WERI-Rb-1 (cell line): ENCODE measurements around the gene LPP.

Source experiments
- DNase-seq: peaks from one replicate; pipeline ENCODE4 v3.0.0-alpha.2; 2020
- H3K27ac ChIP-seq: fragments of 250-450 bp; sonication (Bioruptor Pico); 2 replicates; pipeline ENCODE4 v1.5.1; 2020; ENCODE audit warnings: mild to moderate bottlenecking, moderate library complexity
- H3K27me3 ChIP-seq: fragments of 250-450 bp; sonication (Bioruptor Pico); 2 replicates; pipeline ENCODE4 v1.5.1; 2021; ENCODE audit warnings: mild to moderate bottlenecking, low read depth, moderate library complexity; ENCODE audit not compliant: insufficient read depth, severe bottlenecking
- H3K36me3 ChIP-seq: fragments of 250-450 bp; sonication (Bioruptor Pico); 2 replicates; pipeline ENCODE4 v1.5.1; 2020; ENCODE audit warnings: mild to moderate bottlenecking, moderate library complexity
- H3K4me3 ChIP-seq: 2 replicates; pipeline ENCODE4 v1.5.1; 2011; ENCODE audit warnings: low read depth, mild to moderate bottlenecking, control low read depth, low read length
- H3K9me3 ChIP-seq: fragments of 250-450 bp; sonication (Bioruptor Pico); 2 replicates; pipeline ENCODE4 v1.5.1; 2021; ENCODE audit warnings: mild to moderate bottlenecking, moderate library complexity; ENCODE audit not compliant: severe bottlenecking
- CTCF ChIP-seq: IDR thresholded peaks from 2 replicates; pipeline ENCODE4 v1.5.1; 2011; ENCODE audit warnings: low read depth, mild to moderate bottlenecking, control low read depth, inconsistent platforms, low read length

The LPP gene

GRCh38 chr3:188779281-188779980 is 625.5 kb downstream of the LPP start:
- Histone ChIP-seq H3K4me3 (no peak overlapping the region), H3K9me3 (no peaks in the 10 kb centered on the region), H3K27ac (no peak overlapping the region), H3K36me3 (no peaks in the 10 kb centered on the region), H3K27me3 (no peaks in the 10 kb centered on the region)
- no peak for TF ChIP-seq CTCF
- DNase-seq: no peak

GRCh38 chr3:188780193-188781147 is 626.5 kb downstream of the LPP start:
- Histone ChIP-seq H3K27ac (no peak overlapping the region), H3K9me3 (no peaks in the 10 kb centered on the region), H3K27me3 (no peaks in the 10 kb centered on the region), H3K4me3 (no peak overlapping the region), H3K36me3 (no peaks in the 10 kb centered on the region)
- no peak for DNase-seq
- TF ChIP-seq CTCF: no peak

- Histone ChIP-seq H3K27me3 (no peaks in the 10 kb centered on the region), H3K36me3 (no peaks in the 10 kb centered on the region), H3K27ac (no peak overlapping the region), H3K9me3 (no peaks in the 10 kb centered on the region), H3K4me3 (no peak overlapping the region)
- DNase-seq: no peak
- TF ChIP-seq CTCF: no peak
These were observed 628.7 kb downstream of the LPP start for GRCh38 chr3:188782613-188783124.

- TF ChIP-seq CTCF: no peak
- Histone ChIP-seq H3K4me3 (no peak overlapping the region), H3K27me3 (no peaks in the 10 kb centered on the region)
These were observed 632.5 kb downstream of the LPP start for GRCh38 chr3:188786424-188786823.

GRCh38 chr3:188788621-188789081 is 634.7 kb downstream of the LPP start:
- Histone ChIP-seq H3K27ac (no peak overlapping the region), H3K9me3 (no peaks in the 10 kb centered on the region), H3K36me3 (no peaks in the 10 kb centered on the region), H3K27me3 (no peaks in the 10 kb centered on the region), H3K4me3 (no peak overlapping the region)
- DNase-seq: no peak
- no peak for TF ChIP-seq CTCF

More at GRCh38 chr3:188786424-188786823, 632.5 kb downstream of the LPP start:
- no peak for DNase-seq
- Histone ChIP-seq H3K27ac (no peak overlapping the region), H3K9me3 (no peaks in the 10 kb centered on the region), H3K36me3 (no peaks in the 10 kb centered on the region)
